ENCODE data around the gene ATG2A. TPM values are rescaled to one million over a fixed set of nuclear protein-coding genes. Genes with fewer than 3 reads are reported as not detected.

The ATG2A gene
- total and polyA plus RNA-seq, 9 of the 15 experiments (the other 6 are each of a cell fraction or from before 2014, with no cell fraction given) = 0.25 to 45.9 (median 5.2) TPM

DNA sequence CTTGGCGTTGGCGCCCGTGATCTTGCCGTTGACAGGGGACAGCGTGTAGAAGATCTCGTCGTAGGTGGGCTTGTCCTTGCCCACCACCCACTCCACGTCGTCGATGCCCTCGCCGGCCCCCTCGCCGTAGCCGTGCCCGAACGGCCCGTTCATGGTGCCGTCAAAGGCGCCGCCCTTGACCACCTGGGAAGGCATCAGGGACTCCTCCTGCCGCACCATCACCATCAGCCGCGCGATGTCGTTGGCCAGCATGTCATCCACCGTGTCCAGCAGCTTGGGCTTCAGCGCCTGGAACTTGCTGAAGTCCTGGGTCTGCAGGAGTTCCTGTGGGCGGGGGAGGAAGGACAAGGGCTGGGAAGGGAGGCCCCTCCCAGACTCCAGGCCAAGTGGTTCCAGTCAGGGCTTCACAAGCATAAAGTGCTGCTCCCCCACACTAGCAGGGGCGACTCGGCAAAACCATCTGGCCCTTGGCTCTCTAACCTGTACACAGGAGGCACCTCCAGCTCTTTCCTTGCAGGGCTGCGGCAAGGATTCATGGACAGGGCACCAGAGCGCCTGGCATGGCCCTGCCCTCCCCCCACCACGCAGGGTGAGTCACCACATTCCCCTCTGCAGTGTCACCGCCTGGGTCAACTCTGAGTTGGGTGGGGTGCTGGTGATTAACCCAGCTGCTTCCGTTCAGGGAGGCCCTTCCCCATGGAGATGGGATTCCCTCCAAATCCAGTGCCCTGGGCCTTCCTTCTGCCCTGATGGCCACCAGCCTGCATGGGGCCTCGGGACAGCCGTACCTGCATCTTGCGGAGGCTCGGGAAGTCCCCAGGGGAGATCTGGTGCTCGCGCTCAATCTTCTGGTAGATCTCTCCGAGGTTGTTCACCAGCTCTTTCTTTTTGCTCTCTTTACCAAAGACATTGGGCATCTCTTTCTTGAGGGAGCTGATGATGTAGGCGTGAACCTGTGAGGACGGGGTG, 62.2 kb downstream of the ATG2A start:
- DNase-seq (ENCODE audit: extremely low read depth in 1 of 4, low spot score in 3 of 4) (peak; percentile 80 to 86 (median 83)), ATAC-seq (peak; percentile 85), FAIRE-seq (peak; percentile 96)
- no TSS peak for BruUV-seq (replicated peaks)
- intact Hi-C loops (cut with micrococcal nuclease) = no loop called here
- POLR2A ChIA-PET = interaction anchor here (1.0 to 1.7 kb wide), 5 partner anchors 10 to 263 kb away, joined by 3 to 12 read pairs (median 4); partner anchors contain the start of genes CDC42BPG, EHD1 and ZNHIT2
- Histone ChIP-seq H3K9me3 (replicated peaks; ENCODE audit: control insufficient read depth, insufficient read depth, low read depth, low read length) (no peaks in the 10 kb centered on the region), H3K79me2 (ENCODE audit: control insufficient read depth, insufficient read depth, low read length) (peaks cover 3% of the 10 kb centered on the region; the same call in 2 of the 3 replicates), H3K4me2 (ENCODE audit: insufficient read depth, low read length) (peak overlapping the region; percentile 53; the same call in 1 of the 2 replicates), H4K20me1 (replicated peaks; ENCODE audit: control insufficient read depth, insufficient read depth, low read length) (no peaks in the 10 kb centered on the region), H3K9me1 (ENCODE audit: control insufficient read depth, insufficient read depth, low read length) (no peaks in the 10 kb centered on the region), H2AFZ (ENCODE audit: low read depth, low read length) (peak overlapping the region; percentile 56; the same call in 1 of the 2 replicates), H3K27me3 (ENCODE audit: control insufficient read depth in 2 of 2, insufficient read depth in 2 of 2, low read length in 2 of 2) (no peaks in the 10 kb centered on the region), H3K4me3 (no peak overlapping the region), H3K4me1 (replicated peaks in 1 of 2; ENCODE audit: control insufficient read depth in 2 of 2, insufficient read depth in 2 of 2, low read length in 2 of 2) (peaks cover 35 to 79% of the 10 kb centered on the region in 2 experiments), H3K9ac (ENCODE audit: insufficient read depth in 1 of 2, low read depth in 2 of 2, low read length in 2 of 2) (peak overlapping the region; percentile 42 to 85; a peak in 3 of 4 replicates), H3K36me3 (ENCODE audit: control insufficient read depth, insufficient read depth, low read length) (peaks cover 57% of the 10 kb centered on the region; the same call in 2 of the 3 replicates), H3K27ac (ENCODE audit: extremely low read depth, low read depth, low read length) (peak overlapping the region; percentile 70)
- CTCF ChIA-PET (ENCODE audit: low intra/inter-chr PET ratio) = no interaction called here
- in situ Hi-C loops (cut with MboI) = no loop called here
- 60% methylated on average over 32 of the region's 45 CpGs for WGBS (ENCODE audit: insufficient coverage, low coverage, missing lambda C conversion rate)
- TF ChIP-seq ARHGAP35 (IDR thresholded peaks at IDR 0.05; ENCODE audit: partially characterized antibody) (no peak), POLR2G (IDR thresholded peaks at IDR 0.05; ENCODE audit: low read depth, low read length) (no peak; the same call in 1 of the 2 replicates), EP400 (IDR thresholded peaks at IDR 0.05) (peak; percentile 66), ZNF589 (CRISPR knock-in tag; IDR thresholded peaks at IDR 0.05; ENCODE audit: low read depth) (peak; percentile 90), SMARCE1 (IDR thresholded peaks at IDR 0.05) (peak; percentile 97), ETV1 (tag; conservative IDR thresholded peaks at IDR 0.05; ENCODE audit: low read depth) (peak; percentile 65), ZEB2 (IDR thresholded peaks at IDR 0.05) (peak; percentile 42; the same call in 1 of the 2 replicates), JUNB (CRISPR knock-in tag; conservative IDR thresholded peaks at IDR 0.05) (peak; percentile 68), FOS (IDR thresholded peaks at IDR 0.05; ENCODE audit: extremely low read depth, insufficient read length) (peak; percentile 63), CEBPB (tag; IDR thresholded peaks at IDR 0.05) (no peak), TEAD2 (tag; IDR thresholded peaks at IDR 0.05) (peak; percentile 86), HMG20A (CRISPR knock-in tag; conservative IDR thresholded peaks at IDR 0.05) (no peak), KLF1 (tag; IDR thresholded peaks at IDR 0.05) (peak; percentile 71; the same call in 1 of the 2 replicates), HDAC1 (IDR thresholded peaks at IDR 0.05) (peak in 1 of 2 experiments; percentile 63; a peak in 1 of 4 replicates)
- TF ChIP-seq, protein P1, sequence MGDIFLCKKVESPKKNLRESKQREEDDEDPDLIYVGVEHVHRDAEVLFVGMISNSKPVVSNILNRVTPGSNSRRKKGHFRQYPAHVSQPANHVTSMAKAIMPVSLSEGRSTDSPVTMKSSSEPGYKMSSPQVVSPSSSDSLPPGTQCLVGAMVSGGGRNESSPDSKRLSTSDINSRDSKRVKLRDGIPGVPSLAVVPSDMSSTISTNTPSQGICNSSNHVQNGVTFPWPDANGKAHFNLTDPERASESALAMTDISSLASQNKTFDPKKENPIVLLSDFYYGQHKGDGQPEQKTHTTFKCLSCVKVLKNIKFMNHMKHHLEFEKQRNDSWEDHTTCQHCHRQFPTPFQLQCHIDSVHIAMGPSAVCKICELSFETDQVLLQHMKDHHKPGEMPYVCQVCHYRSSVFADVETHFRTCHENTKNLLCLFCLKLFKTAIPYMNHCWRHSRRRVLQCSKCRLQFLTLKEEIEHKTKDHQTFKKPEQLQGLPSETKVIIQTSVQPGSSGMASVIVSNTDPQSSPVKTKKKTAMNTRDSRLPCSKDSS (IDR thresholded peaks at IDR 0.05; ENCODE audit: low read depth, partially characterized antibody) = no peak
- TF ChIP-seq, protein P2, sequence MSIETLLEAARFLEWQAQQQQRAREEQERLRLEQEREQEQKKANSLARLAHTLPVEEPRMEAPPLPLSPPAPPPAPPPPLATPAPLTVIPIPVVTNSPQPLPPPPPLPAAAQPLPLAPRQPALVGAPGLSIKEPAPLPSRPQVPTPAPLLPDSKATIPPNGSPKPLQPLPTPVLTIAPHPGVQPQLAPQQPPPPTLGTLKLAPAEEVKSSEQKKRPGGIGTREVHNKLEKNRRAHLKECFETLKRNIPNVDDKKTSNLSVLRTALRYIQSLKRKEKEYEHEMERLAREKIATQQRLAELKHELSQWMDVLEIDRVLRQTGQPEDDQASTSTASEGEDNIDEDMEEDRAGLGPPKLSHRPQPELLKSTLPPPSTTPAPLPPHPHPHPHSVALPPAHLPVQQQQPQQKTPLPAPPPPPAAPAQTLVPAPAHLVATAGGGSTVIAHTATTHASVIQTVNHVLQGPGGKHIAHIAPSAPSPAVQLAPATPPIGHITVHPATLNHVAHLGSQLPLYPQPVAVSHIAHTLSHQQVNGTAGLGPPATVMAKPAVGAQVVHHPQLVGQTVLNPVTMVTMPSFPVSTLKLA (conservative IDR thresholded peaks at IDR 0.05) = peak; percentile 49 to 77; a peak in 3 of 4 replicates
- TF ChIP-seq, protein P3, sequence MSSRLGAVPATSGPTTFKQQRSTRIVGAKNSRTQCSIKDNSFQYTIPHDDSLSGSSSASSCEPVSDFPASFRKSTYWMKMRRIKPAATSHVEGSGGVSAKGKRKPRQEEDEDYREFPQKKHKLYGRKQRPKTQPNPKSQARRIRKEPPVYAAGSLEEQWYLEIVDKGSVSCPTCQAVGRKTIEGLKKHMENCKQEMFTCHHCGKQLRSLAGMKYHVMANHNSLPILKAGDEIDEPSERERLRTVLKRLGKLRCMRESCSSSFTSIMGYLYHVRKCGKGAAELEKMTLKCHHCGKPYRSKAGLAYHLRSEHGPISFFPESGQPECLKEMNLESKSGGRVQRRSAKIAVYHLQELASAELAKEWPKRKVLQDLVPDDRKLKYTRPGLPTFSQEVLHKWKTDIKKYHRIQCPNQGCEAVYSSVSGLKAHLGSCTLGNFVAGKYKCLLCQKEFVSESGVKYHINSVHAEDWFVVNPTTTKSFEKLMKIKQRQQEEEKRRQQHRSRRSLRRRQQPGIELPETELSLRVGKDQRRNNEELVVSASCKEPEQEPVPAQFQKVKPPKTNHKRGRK (tag; IDR thresholded peaks at IDR 0.05) = no peak

Measured in K562 (cell line).